ENCODE measurements around the gene TNS4.

GRCh38 chr17:40517286-40517662, 15.9 kb upstream of the TNS4 start:
- TF ChIP-seq CTCF (IDR thresholded peaks at IDR 0.05) = no peak
- TF ChIP-seq POLR2A (IDR thresholded peaks at IDR 0.05) = no peak
- no peak for TF ChIP-seq EP300 (IDR thresholded peaks at IDR 0.05)

All from tibial nerve (tissue), 4 donors.